NCI-H187 treated with DMSO at 0.1 percent for 48 hours (cell line): ENCODE measurements around the gene DEFB131A.
"Not testable (repeated sequence)": the region's sequence is repeated elsewhere in the genome, so short reads cannot be mapped to it uniquely, and the experiment has no call there.

Experiments used
- DNase-seq: peaks from one replicate; lab custom pipeline; 2025; lab: John Stamatoyannopoulos, UW

The DEFB131A gene

DNA sequence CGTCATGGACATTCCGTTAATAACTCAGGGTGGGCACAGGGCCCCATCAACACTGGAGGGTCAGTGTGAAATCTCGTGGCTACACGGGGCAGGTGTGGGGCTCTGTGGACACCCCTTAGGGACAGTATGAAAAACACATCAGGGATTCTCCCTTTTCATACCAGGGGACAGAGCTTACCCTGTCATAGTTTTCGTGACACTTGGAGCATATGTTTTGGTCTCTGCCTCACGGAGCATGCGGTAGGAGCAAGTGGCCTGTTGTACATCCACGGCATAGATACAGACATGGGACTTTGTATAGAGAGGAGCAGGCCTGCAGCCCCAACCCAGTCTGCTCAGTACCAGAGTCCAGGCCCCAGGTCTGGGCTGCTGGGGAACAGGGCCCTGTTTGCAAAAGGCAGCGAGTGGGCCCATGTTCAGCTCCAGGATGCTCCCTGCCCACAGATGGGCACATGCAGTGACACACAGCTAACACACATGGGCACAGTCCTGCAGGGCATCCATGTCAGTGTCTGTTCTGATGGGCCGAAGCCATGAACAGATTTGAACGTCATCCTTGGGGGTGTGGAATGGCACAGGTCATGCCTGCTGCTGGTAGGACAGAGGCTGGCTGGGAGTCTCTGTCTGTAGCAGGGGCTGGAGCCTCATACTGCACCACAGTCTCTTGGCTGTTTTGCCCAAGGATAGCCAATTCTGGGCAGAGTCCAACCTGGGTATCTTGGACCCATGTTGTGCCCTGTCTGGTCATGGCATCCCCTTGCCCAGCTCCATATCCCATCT is 50.2 kb downstream of the DEFB131A start:
- not testable (repeated sequence) for DNase-seq

GRCh38 chr4:9495443-9495842 is 51.2 kb downstream of the DEFB131A start:
- DNase-seq: not testable (repeated sequence)

GRCh38 chr4:9497575-9498467 is 53.6 kb downstream of the DEFB131A start:
- DNase-seq: not testable (repeated sequence)

DNA sequence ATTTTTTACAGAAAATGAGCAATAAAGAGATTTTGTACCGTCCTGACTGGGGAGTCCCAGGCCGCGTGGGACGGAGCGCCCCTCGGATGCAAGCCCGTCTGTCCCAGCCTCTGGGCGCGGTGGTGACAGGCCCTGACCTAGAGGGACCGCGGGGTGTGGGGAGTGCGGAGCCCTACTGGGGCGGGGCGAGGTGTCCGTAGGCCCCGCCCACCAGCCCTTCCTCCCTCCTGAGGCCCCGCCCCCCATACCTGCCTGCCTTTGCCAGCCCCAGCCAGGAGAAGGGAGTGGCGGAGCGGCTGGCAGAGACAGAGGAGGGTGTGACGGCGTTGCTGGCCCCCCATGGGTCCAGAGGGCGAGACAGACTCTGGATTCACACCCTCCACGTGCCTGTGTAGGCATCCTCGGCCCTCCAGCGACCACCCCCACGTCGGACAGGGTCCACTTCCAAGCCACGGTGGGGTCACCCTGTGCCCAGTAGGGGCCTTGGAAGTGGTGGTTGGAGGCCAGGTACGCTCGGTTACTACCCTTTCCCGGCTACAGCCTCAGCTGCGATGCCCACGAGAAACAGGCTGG is 54.3 kb downstream of the DEFB131A start:
- not testable (repeated sequence) for DNase-seq

DNA sequence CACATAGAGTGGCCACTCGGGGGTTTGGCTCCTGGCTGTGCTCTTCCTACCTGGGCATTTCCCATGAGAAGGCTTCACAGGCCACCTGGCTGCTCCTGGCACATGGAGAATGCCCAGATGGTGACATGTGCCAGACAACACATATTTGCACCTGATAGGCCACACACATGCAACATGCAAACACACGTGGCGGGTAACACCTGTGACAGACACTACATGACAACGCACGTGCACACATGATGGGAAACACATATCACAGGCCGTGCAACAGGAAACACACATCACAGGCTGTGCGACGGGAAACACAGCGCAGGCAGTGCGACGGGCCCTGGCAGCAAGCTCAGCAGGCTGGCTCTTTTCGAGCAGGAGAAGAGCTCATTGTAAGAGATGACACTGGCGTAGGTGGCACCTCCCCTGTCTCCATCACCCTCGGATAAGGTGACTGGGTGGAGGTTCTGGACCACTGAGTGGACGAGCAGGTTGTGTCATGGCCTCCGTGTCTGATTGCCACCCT is 55.8 kb downstream of the DEFB131A start:
- DNase-seq: not testable (repeated sequence)
